H9 (cell line): ENCODE results near the gene G2E3. TPM values are rescaled to one million over a fixed set of nuclear protein-coding genes. Genes with fewer than 3 reads are reported as not detected.

Experiments
- DNase-seq: peaks from one replicate; pipeline ENCODE4 v3.0.0-alpha.2; 2017
- H2AFZ ChIP-seq: one replicate; pipeline ENCODE4 v1.6.1; 2013; ENCODE audit warnings: mild to moderate bottlenecking, low read length, control low read depth, moderate library complexity
- H2AK5ac ChIP-seq: 2 replicates; pipeline ENCODE4 v1.6.1; 2013; ENCODE audit warnings: low read length, control low read depth, mixed read lengths; ENCODE audit not compliant: insufficient read length
- H2BK120ac ChIP-seq: one replicate; pipeline ENCODE4 v1.6.1; 2013; ENCODE audit warnings: low read depth, mild to moderate bottlenecking, low read length, control low read depth, inconsistent platforms; ENCODE audit not compliant: poor library complexity, severe bottlenecking
- H2BK12ac ChIP-seq: 2 replicates; pipeline ENCODE4 v1.6.1; 2013; ENCODE audit warnings: low read length, control low read depth, mixed read lengths, low read depth; ENCODE audit not compliant: insufficient read length
- H2BK15ac ChIP-seq: 2 replicates; pipeline ENCODE4 v1.6.1; 2013; ENCODE audit warnings: low read depth, low read length, control low read depth
- H2BK20ac ChIP-seq: one replicate; pipeline ENCODE4 v1.6.1; 2013; ENCODE audit warnings: low read depth, mild to moderate bottlenecking, low read length, control low read depth, inconsistent platforms; ENCODE audit not compliant: poor library complexity, severe bottlenecking
- H2BK5ac ChIP-seq: 2 replicates; pipeline ENCODE4 v1.6.1; 2013; ENCODE audit warnings: low read length, control low read depth, mixed read lengths; ENCODE audit not compliant: insufficient read length
- H3K14ac ChIP-seq: 2 replicates; pipeline ENCODE4 v1.6.1; 2013; ENCODE audit warnings: low read length, control low read depth; ENCODE audit not compliant: insufficient read depth
- H3K18ac ChIP-seq: 2 replicates; pipeline ENCODE4 v1.6.1; 2013; ENCODE audit warnings: low read depth, mild to moderate bottlenecking, mixed read lengths, low read length, control low read depth; ENCODE audit not compliant: insufficient read length
- H3K23ac ChIP-seq: 2 replicates; pipeline ENCODE4 v1.6.1; 2013; ENCODE audit warnings: low read length, control low read depth, mixed read lengths, low read depth; ENCODE audit not compliant: insufficient read length
- H3K23me2 ChIP-seq: 2 replicates; pipeline ENCODE4 v1.6.1; 2013; ENCODE audit warnings: low read depth, mild to moderate bottlenecking, mixed read lengths, low read length, control low read depth; ENCODE audit not compliant: insufficient read length, poor library complexity, severe bottlenecking
- H3K27ac ChIP-seq: 2 replicates; pipeline ENCODE4 v1.5.1; 2013; ENCODE audit warnings: low read length, control low read depth, mixed read lengths, low read depth; ENCODE audit not compliant: insufficient read length
- H3K27me3 ChIP-seq: 2 replicates; pipeline ENCODE4 v1.6.1; 2013; ENCODE audit warnings: low read length, control low read depth, inconsistent platforms; ENCODE audit not compliant: insufficient read depth
- H3K4ac ChIP-seq: 2 replicates; pipeline ENCODE4 v1.6.1; 2013; ENCODE audit warnings: low read depth, mild to moderate bottlenecking, control low read depth, inconsistent platforms, low read length, moderate library complexity
- H3K4me1 ChIP-seq: 2 replicates; pipeline ENCODE4 v1.6.1; 2013; ENCODE audit warnings: low read length, control low read depth, inconsistent platforms; ENCODE audit not compliant: insufficient read depth
- H3K4me2 ChIP-seq: 2 replicates; pipeline ENCODE4 v1.6.1; 2013; ENCODE audit warnings: low read length, control low read depth, mixed read lengths; ENCODE audit not compliant: insufficient read length, insufficient read depth
- H3K56ac ChIP-seq: 2 replicates; pipeline ENCODE4 v1.6.1; 2013; ENCODE audit warnings: low read depth, mild to moderate bottlenecking, mixed read lengths, low read length, control low read depth; ENCODE audit not compliant: insufficient read length
- H3K79me1 ChIP-seq: 2 replicates; pipeline ENCODE4 v1.6.1; 2013; ENCODE audit warnings: low read depth, mild to moderate bottlenecking, moderate library complexity, low read length, control low read depth, inconsistent platforms; ENCODE audit not compliant: insufficient read depth, poor library complexity, severe bottlenecking
- H3K79me2 ChIP-seq: 2 replicates; pipeline ENCODE4 v1.6.1; 2013; ENCODE audit warnings: low read length, control low read depth, inconsistent platforms; ENCODE audit not compliant: insufficient read depth
- H3K9ac ChIP-seq: 2 replicates; pipeline ENCODE4 v1.6.1; 2013; ENCODE audit warnings: low read length, control low read depth, mixed read lengths; ENCODE audit not compliant: insufficient read length; ENCODE audit errors: extremely low read depth
- H3K9me3 ChIP-seq: one replicate; pipeline ENCODE4 v1.6.1; 2013; ENCODE audit warnings: low read depth, low read length, inconsistent platforms; ENCODE audit not compliant: control insufficient read depth
- H3T11ph ChIP-seq: one replicate; pipeline ENCODE4 v1.6.1; 2013; ENCODE audit warnings: mild to moderate bottlenecking, low read length, control low read depth, inconsistent platforms
- H4K20me1 ChIP-seq: one replicate; pipeline ENCODE4 v1.6.1; 2013; ENCODE audit not compliant: control insufficient read depth, insufficient read length, insufficient read depth
- H4K5ac ChIP-seq: 2 replicates; pipeline ENCODE4 v1.6.1; 2013; ENCODE audit warnings: low read depth, mild to moderate bottlenecking, mixed read lengths, low read length, control low read depth; ENCODE audit not compliant: insufficient read length
- H4K8ac ChIP-seq: replicated peaks from 2 replicates; pipeline ENCODE4 v1.6.1; 2013; ENCODE audit warnings: low read length, control low read depth, mixed read lengths, low read depth; ENCODE audit not compliant: insufficient read length
- H4K91ac ChIP-seq: 2 replicates; pipeline ENCODE4 v1.6.1; 2013; ENCODE audit warnings: low read depth, mild to moderate bottlenecking, moderate library complexity, mixed read lengths, low read length, control low read depth; ENCODE audit not compliant: insufficient read length
- H3K27ac Mint-ChIP-seq, 3 experiments: 2 replicates in 2 of 3; 3 replicates in 1 of 3; pipeline ENCODE4 v1.8.0; 2020 to 2021; ENCODE audit warnings: mixed read lengths in 3 of 3, mild to moderate bottlenecking in 1 of 3, moderate library complexity in 1 of 3
- H3K27me3 Mint-ChIP-seq: 2 replicates; pipeline ENCODE4 v1.8.0; 2021; ENCODE audit warnings: low read depth, mild to moderate bottlenecking, moderate library complexity, mixed read lengths
- H3K36me3 Mint-ChIP-seq, 3 experiments: 2 replicates in 2 of 3; 3 replicates in 1 of 3; pipeline ENCODE4 v1.8.0; 2020 to 2021; ENCODE audit warnings: low read depth in 3 of 3, mixed read lengths in 3 of 3; ENCODE audit not compliant: insufficient read depth in 1 of 3
- H3K4me1 Mint-ChIP-seq, 2 experiments: 2 replicates each; pipeline ENCODE4 v1.8.0; 2020; ENCODE audit warnings: mixed read lengths in 2 of 2
- H3K4me3 Mint-ChIP-seq, 2 experiments: 2 replicates in 1 of 2; 3 replicates in 1 of 2; pipeline ENCODE4 v1.8.0; 2020 to 2021; ENCODE audit warnings: mild to moderate bottlenecking in 2 of 2, mixed read lengths in 2 of 2, moderate library complexity in 1 of 2
- H3K9me3 Mint-ChIP-seq, 2 experiments: 2 replicates in 1 of 2; 3 replicates in 1 of 2; pipeline ENCODE4 v1.8.0; 2020; ENCODE audit warnings: mild to moderate bottlenecking in 2 of 2, mixed read lengths in 2 of 2, moderate library complexity in 1 of 2
- CTCF ChIP-seq: fragments of 200-600 bp; sonication (generic); conservative IDR thresholded peaks from 3 replicates; pipeline ENCODE4 v1.8.0; 2021; ENCODE audit warnings: antibody characterized with exemption, mild to moderate bottlenecking
- WGBS: extraction: QIAGEN DNeasy Blood & Tissue Kit; methylation state at CpG from one replicate; pipeline ENCODE4 v1.1.7; 2013; ENCODE audit warnings: missing lambda C conversion rate, low lambda C conversion rate, mixed read lengths; ENCODE audit not compliant: insufficient read length; ENCODE audit errors: extremely low coverage; 5-methylcytosine and 5-hydroxymethylcytosine counted together
- total RNA-seq: library from RNA; stranded (reverse); gene quantifications from 2 replicates; pipeline ENCODE4 v1.2.1, GENCODE V29; 2021

The G2E3 gene
- total RNA-seq, 1 experiment from 2014 or later = 49.2 TPM

GRCh38 chr14:30533126-30533525 lies 25.8 kb upstream of the G2E3 start:
- Histone ChIP-seq H3K27ac (no peak overlapping the region), H2BK5ac (no peak overlapping the region), H3K27me3 (no peaks in the 10 kb centered on the region), H3K79me2 (no peaks in the 10 kb centered on the region), H3K23me2 (no peaks in the 10 kb centered on the region), H4K8ac (no peak overlapping the region), H3K4me2 (no peak overlapping the region), H3K23ac (no peak overlapping the region), H3K4me1 (peaks cover 4% of the 10 kb centered on the region; the same call in 1 of the 2 replicates), H3K18ac (no peak overlapping the region), H3K4ac (no peak overlapping the region), H4K91ac (no peak overlapping the region), H2BK15ac (no peak overlapping the region), H2BK20ac (no peak overlapping the region), H3K9ac (no peak overlapping the region), H2BK120ac (no peak overlapping the region), H3K14ac (no peak overlapping the region), H4K20me1 (no peaks in the 10 kb centered on the region), H3K56ac (no peak overlapping the region), H2BK12ac (no peak overlapping the region), H4K5ac (no peak overlapping the region), H3K79me1 (no peaks in the 10 kb centered on the region), H3K9me3 (no peaks in the 10 kb centered on the region), H3T11ph (no peak overlapping the region), H2AFZ (no peak overlapping the region), H2AK5ac (no peak overlapping the region)
- H3K4me3 Mint-ChIP-seq = no peak overlapping the region
- H3K4me1 Mint-ChIP-seq = peaks cover 15 to 25% of the 10 kb centered on the region in 2 experiments
- TF ChIP-seq CTCF = no peak
- DNase-seq = no peak
- WGBS = no CpG with 5 or more reads among the region's 1 CpG
- no peaks in the 10 kb centered on the region for H3K27me3 Mint-ChIP-seq
- peaks cover 0 to under 1% of the 10 kb centered on the region in 2 experiments; a peak in 1 of 5 replicates for H3K9me3 Mint-ChIP-seq
- peaks cover 0 to 1% (median 0%) of the 10 kb centered on the region in 3 experiments; a peak in 1 of 7 replicates for H3K36me3 Mint-ChIP-seq
- no peak overlapping the region for H3K27ac Mint-ChIP-seq
